ENCODE measurements around the gene CNOT6.

The CNOT6 gene

DNA sequence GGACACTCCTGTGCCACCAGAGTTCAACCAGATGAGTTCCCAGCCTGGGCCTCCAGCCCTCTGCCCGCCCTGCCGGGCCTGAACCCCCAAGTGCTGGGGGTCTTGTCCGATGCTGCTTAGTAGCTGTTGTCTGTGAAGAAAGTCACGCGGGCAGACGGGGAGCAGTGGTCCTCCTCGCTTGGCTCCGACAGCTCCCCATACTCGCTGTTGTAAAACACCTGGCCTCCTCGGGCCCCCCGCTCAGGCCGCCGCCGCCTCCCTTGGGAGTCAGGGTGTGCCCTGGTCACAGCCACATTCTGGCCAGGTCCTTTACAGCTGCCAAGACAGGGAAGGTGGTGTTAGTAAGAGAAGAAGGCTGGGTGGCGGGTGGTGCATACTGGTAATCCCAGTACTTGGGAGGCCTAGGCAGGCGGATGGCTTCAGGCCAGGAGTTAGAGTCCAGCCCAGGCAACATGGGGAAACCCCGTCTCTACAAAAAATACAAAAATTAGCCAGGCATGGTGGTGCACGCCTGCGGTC lies 109.0 kb downstream of the CNOT6 start:
- DNase-seq, result no peak
- Mint-ChIP-seq H3K4me3 (no peak overlapping the region), H3K4me1 (ENCODE audit: low read depth) (peaks cover 3% of the 10 kb centered on the region), H3K27me3 (no peaks in the 10 kb centered on the region), H3K9me3 (no peaks in the 10 kb centered on the region), H3K36me3 (ENCODE audit: low read depth) (no peaks in the 10 kb centered on the region), H3K27ac (no peak overlapping the region)

DNA sequence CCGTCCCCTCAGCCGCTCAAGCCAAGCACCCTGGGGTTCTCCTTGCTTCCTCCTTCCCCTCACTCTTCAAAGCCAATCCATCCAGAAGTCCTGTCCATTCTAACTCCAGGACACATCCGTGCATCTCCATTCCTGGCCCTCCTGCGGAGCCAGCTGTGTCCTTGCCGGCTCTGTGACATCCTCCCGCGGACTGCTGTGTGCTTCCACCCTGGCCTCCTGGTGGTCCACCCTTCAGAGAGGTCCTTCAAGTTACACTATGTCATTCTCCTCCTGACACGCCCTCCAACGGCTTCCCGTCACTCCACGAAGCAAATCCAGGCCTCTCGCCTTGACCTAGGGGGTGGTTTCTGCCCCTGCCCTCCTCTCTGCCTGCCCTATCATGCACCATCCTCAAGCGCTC lies 110.1 kb downstream of the CNOT6 start:
- H3K4me1 Mint-ChIP-seq (ENCODE audit: low read depth), result peaks cover 3% of the 10 kb centered on the region
- H3K27me3 Mint-ChIP-seq, result no peaks in the 10 kb centered on the region
- H3K9me3 Mint-ChIP-seq, result no peaks in the 10 kb centered on the region
- H3K27ac Mint-ChIP-seq, result no peak overlapping the region
- no peaks in the 10 kb centered on the region for H3K36me3 Mint-ChIP-seq (ENCODE audit: low read depth)
- DNase-seq, result no peak
- H3K4me3 Mint-ChIP-seq, result no peak overlapping the region

DNA sequence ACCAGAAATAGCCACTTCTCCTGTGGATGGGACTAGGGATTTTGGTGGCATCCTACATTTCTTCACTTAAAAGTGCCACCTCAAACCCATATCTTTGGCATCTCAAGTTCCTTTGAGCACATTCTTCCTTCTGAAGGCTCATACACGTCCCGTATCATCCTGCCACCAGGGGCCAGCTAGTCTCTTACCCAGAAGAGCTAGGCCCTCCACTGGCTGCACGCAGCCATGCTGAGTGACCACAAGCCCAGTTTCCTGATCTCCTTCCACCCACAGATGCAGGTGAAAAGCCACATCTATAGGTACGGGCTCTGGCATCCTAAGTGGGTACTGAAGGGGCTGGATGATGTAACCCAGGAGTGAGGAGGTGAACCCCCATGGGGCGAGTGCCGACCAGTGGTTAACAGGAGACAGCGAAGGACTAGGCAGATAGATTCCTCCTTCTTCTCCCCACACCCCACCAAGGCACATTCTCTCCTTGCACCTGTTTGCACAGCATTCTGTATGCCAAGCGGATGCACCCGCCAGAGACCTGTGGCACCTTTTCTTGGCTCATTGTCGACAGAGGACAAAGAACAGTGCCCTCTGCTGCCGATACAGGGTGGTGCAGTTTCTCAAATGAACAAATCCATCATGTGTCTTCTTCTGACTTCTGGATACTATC lies 111.5 kb downstream of the CNOT6 start:
- H3K27ac Mint-ChIP-seq, result no peak overlapping the region
- no peaks in the 10 kb centered on the region for H3K9me3 Mint-ChIP-seq
- peak; percentile 77 for DNase-seq
- no peak overlapping the region for H3K4me3 Mint-ChIP-seq
- H3K27me3 Mint-ChIP-seq, result no peaks in the 10 kb centered on the region
- no peaks in the 10 kb centered on the region for H3K36me3 Mint-ChIP-seq (ENCODE audit: low read depth)
- H3K4me1 Mint-ChIP-seq (ENCODE audit: low read depth), result peaks cover 3% of the 10 kb centered on the region

DNA sequence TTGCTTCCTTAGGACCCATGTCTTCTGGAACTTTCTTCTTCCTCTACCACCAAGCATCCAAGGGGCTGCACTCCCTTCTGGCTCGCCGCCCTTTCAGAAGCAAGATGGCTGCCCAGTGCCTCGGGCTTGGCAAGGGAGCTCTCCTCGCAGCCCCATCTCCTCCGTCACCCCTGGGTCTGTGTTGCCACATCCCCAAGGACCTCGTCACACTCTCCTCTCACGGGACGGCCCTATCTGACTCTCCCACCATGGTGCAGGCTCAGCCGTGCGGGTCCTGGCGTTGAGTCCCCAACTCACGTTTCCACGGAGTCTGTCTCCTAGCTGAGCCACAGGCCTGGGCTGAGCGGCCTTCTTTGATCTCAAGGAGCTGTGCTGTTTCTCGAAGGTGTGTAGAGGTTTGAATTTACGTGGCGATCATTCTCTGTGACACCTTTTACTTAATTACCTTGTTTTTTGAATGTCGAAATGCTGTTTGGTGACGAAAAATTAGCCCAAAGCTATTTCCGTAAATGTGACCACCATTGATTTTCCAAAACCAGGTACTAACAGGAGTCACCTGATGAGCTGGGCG lies 112.1 kb downstream of the CNOT6 start:
- no peak for DNase-seq
- Mint-ChIP-seq H3K36me3 (ENCODE audit: low read depth) (no peaks in the 10 kb centered on the region), H3K4me1 (ENCODE audit: low read depth) (peaks cover 3% of the 10 kb centered on the region), H3K27ac (no peak overlapping the region), H3K27me3 (no peaks in the 10 kb centered on the region), H3K4me3 (no peak overlapping the region), H3K9me3 (no peaks in the 10 kb centered on the region)

DNA sequence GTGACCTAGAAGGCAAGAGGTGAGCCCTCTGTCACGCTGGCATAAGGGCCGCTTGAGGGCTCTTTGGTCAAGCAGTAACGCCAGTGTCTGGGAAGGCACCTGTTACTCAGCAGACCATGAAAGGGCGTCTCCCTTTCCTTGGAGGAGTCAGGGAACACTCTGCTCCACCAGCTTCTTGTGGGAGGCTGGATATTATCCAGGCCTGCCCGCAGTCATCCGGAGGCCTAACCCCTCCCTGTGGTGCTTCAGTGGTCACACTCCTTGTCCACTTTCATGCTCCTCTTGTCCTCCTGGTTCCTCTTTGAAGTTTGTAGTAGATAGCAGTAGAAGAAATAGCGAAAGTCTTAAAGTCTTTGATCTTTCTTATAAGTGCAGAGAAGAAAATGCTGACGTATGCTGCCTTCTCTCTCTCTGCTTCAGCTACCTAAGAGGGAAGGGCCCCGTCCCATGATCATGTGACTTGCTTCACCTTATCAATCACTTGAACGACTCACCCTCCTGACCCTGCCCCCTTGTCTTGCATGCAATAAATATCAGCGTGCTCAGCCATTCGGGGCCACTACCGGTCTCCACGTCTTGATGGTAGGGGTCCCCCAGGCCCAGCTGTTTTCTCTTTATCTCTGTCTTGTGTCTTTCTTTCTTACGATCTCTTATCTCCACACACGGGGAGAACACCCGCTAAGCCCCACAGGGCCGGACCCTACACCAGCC lies 113.8 kb downstream of the CNOT6 start:
- DNase-seq, result no peak
- Mint-ChIP-seq H3K9me3 (no peaks in the 10 kb centered on the region), H3K4me3 (no peak overlapping the region), H3K27ac (no peak overlapping the region), H3K4me1 (ENCODE audit: low read depth) (peaks cover 3% of the 10 kb centered on the region), H3K36me3 (ENCODE audit: low read depth) (no peaks in the 10 kb centered on the region), H3K27me3 (no peaks in the 10 kb centered on the region)

DNA sequence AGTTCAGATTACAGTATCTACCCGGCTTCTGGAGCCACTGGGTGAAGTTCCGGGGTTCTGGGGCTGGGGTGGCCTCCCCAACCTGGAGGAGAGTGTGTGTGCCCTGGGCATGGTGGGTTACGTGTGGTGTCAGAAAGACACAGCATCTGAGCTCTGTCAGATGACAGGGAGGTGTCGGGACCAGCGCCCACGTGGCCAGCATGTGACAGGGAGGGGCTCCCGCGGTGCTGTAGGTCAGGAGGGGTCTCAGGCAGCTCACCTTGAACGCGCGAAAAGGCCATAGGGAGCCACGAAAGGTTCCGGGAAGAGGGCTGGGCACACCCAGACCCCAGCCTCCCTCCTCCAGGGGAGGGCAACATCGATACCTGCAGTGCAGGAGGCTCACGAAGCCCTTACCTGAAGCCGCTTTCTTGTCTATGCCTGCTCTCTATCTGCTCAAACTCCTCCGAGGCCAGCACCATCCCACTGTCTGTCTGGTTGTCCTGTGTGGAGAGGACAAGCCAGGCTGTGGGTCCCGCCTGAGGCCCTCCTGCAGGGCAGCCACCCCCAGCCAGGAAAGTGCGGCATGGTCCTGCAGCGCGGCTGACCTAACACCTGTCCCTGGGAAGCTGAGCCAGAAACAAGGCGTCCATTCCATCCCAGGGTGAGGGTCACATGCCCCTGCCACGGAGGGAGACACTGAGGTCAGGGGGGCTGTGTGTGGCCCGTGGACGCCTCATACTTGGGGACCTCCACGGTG lies 114.6 kb downstream of the CNOT6 start:
- Mint-ChIP-seq H3K4me1 (ENCODE audit: low read depth) (peaks cover 3% of the 10 kb centered on the region), H3K9me3 (no peaks in the 10 kb centered on the region), H3K27ac (no peak overlapping the region), H3K27me3 (no peaks in the 10 kb centered on the region), H3K4me3 (no peak overlapping the region), H3K36me3 (ENCODE audit: low read depth) (no peaks in the 10 kb centered on the region)
- no peak for DNase-seq

DNA sequence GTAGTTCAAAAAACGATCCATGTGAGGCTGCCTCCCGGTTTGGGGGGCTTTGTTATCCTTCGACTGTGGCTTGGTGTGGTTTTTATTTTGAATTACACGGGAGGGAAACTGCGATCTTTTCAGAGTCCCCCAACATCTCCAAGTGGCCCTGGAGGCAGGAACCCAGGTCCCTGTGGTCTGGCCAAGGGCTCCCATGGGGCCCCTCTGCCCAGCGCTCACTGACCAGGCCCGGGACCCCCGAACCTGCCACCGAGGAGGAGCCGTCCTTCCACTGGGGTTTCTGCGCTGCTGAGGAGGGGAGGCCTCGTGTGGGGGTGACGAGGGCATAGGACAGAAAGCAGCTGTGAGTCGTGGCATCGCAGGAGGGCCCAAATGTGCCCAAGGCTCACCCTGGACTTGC lies 115.2 kb downstream of the CNOT6 start:
- Mint-ChIP-seq H3K4me3 (no peak overlapping the region), H3K27me3 (no peaks in the 10 kb centered on the region), H3K9me3 (no peaks in the 10 kb centered on the region), H3K36me3 (ENCODE audit: low read depth) (no peaks in the 10 kb centered on the region), H3K4me1 (ENCODE audit: low read depth) (peaks cover 3% of the 10 kb centered on the region), H3K27ac (no peak overlapping the region)
- DNase-seq, result no peak

DNA sequence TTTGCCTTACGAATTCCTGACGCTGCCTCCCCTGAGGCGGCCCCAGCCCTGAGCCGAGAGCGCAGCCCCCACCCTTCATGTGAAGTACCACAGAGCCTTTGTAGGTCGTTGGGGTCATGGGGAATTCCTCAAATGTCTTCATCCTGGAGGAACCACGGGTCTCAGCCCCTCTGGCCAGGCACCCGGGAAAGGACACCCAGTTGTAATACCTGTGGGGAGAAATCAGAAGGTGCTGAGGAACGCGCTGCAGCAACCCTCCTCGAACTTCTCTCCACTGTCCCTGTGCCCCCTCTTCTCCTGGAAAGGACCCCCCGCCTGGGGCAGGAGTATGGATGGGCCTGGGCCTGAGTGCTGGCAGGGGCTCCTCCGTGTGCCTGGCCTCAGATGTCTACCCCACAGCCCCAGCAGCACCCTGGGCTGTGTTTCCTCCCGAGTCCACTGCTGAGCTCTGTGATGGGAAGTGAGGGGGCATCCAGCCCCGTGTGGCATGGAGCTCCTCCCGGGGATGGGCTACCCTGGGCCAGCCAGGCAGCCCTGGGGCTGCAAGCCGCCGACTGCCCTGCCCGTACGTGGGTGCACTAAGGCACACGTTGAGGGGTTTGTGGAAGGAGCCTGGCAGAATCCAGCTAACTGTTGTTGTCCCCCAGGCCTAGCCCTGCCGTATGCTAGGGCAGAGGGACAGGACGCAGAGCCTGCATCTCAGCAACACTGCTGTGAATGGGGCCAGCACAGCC lies 115.8 kb downstream of the CNOT6 start:
- no peak overlapping the region for H3K27ac Mint-ChIP-seq
- no peak overlapping the region for H3K4me3 Mint-ChIP-seq
- no peaks in the 10 kb centered on the region for H3K27me3 Mint-ChIP-seq
- no peak for DNase-seq
- H3K36me3 Mint-ChIP-seq (ENCODE audit: low read depth), result no peaks in the 10 kb centered on the region
- peaks cover 3% of the 10 kb centered on the region for H3K4me1 Mint-ChIP-seq (ENCODE audit: low read depth)
- no peaks in the 10 kb centered on the region for H3K9me3 Mint-ChIP-seq

DNA sequence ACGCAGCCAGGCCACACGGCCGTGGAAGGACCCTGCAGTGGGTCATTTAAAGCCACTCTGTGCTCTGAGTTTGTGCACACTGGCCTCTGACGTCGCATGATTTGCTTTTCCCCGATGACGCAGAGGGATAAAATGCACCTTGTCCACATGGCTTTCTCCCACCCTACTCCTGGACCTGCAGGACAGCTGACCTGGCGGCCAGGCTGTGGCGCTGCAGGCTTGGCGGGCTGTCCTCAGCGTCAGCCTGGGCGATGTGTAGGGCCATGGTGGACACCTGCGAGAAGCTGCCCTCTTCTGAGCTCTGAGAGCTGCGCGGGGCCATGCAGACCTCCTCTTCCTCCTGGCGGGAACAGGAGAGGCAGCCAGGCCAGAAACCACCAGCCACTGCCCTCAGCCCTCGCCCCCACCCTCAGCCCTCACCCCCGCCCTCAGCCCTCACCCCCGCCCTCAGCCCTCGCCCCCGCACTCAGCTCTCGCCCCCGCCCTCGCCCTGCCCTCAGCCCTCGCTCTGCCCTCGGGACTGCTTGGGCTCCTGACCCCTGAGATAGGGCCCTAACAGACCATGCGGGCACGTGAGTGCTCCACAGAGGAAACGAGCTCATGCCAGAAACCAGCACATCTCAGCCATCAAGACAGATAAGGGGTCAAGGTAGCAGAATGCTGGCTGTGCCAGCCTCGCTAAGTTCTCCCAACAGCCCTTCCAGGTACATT lies 117.1 kb downstream of the CNOT6 start:
- no peak for DNase-seq
- Mint-ChIP-seq H3K27ac (no peak overlapping the region), H3K9me3 (no peaks in the 10 kb centered on the region), H3K36me3 (ENCODE audit: low read depth) (no peaks in the 10 kb centered on the region), H3K4me3 (no peak overlapping the region), H3K4me1 (ENCODE audit: low read depth) (no peaks in the 10 kb centered on the region), H3K27me3 (no peaks in the 10 kb centered on the region)

DNA sequence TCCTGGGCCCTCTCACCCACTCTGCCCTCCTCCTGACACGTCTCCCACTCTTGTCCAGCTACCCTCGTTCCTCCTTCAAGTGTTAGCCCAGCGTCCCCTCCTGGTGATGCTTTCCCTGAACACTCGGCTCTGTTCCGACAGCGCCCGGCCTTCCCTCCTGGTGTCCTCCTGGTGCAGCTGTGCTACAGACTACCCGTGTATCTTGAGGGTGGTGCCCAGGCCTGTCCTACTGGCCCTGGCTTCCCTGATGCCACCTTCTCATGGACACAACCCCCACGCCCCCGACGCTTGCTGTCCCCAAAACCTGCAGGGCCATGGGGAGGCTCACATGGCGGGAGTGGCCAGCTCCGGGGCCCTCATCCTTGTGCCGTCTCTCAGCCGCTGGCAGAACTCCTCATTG lies 118.5 kb downstream of the CNOT6 start:
- Mint-ChIP-seq H3K27me3 (no peaks in the 10 kb centered on the region), H3K36me3 (ENCODE audit: low read depth) (no peaks in the 10 kb centered on the region), H3K4me1 (ENCODE audit: low read depth) (no peaks in the 10 kb centered on the region), H3K4me3 (no peak overlapping the region), H3K9me3 (no peaks in the 10 kb centered on the region), H3K27ac (no peak overlapping the region)
- no peak for DNase-seq

DNA sequence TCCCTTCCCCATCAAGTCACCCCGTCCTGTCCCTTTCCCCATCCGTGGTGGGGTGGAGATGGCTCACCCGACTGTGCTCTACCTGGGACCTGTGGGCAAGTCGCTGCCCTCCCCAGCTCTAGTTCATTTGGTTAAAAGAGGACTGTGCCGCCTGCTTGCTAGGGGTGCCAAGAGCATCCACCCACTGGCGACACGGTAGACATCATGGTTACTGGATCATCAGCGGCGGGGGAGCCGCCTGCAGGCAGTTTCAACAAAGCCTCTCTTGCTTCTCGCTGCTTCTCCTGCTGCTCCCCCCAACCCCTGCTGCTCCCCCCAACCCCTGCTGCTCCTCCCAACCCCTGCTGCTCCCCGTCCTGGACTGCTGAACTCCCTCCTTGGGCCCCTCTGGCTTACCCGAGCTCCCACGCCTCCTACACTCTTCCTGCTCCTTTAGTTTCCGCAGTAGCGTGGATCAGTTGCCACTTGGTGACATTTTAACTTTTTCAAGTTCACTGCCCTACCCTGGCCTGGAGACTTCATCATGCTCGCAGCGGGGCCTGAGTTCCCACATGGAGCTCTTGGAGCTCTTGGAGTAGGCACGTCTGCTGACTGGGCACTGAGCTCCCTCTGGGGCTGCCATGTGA lies 119.1 kb downstream of the CNOT6 start:
- Mint-ChIP-seq H3K27ac (no peak overlapping the region), H3K36me3 (ENCODE audit: low read depth) (no peaks in the 10 kb centered on the region), H3K27me3 (no peaks in the 10 kb centered on the region), H3K4me1 (ENCODE audit: low read depth) (no peaks in the 10 kb centered on the region), H3K9me3 (no peaks in the 10 kb centered on the region), H3K4me3 (no peak overlapping the region)
- DNase-seq, result no peak

DNA sequence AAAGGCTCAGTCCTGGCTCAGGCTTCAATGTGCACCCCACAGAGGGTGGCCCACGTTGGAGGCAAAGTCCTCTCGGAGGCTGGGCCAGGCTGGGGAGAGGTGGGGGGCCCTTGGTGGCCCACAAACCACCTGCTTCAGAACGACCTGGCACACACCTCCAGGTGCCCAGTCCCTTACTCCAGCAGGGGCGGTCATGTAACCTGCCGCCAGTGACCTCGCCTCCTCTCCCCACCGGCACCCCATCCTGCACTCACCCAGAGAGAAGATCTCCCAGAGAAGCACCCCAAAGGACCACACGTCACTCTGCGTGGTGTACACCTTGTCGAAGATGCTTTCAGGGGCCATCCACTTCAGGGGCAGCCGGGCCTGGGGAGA lies 119.6 kb downstream of the CNOT6 start:
- no peaks in the 10 kb centered on the region for H3K4me1 Mint-ChIP-seq (ENCODE audit: low read depth)
- no peaks in the 10 kb centered on the region for H3K27me3 Mint-ChIP-seq
- H3K4me3 Mint-ChIP-seq, result no peak overlapping the region

DNA sequence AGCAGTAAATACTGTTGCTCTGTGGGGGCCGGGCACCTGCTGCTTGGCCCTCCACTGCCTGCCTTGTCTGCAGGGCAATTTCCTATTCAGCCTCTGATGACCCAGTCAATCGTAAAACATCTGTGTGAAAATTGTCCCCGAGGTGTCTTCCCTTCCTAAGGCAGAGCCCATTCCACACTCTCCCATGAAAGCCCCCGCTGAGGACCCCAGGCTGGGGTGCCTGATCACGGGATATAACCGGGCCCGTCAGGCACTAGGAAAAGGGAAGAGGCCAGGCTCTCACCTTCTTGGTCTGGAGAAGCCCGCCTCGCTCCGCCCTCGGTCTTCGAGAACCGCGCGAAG lies 124.3 kb downstream of the CNOT6 start:
- H3K27ac Mint-ChIP-seq, result no peak overlapping the region

More for the DNA sequence above, 119.6 kb downstream of the CNOT6 start:
- H3K9me3 Mint-ChIP-seq, result no peaks in the 10 kb centered on the region
- H3K36me3 Mint-ChIP-seq (ENCODE audit: low read depth), result no peaks in the 10 kb centered on the region
- no peak overlapping the region for H3K27ac Mint-ChIP-seq
- no peak for DNase-seq

More for the DNA sequence above, 124.3 kb downstream of the CNOT6 start:
- no peaks in the 10 kb centered on the region for H3K36me3 Mint-ChIP-seq (ENCODE audit: low read depth)
- H3K9me3 Mint-ChIP-seq, result no peaks in the 10 kb centered on the region
- no peak for DNase-seq
- no peaks in the 10 kb centered on the region for H3K27me3 Mint-ChIP-seq
- H3K4me1 Mint-ChIP-seq (ENCODE audit: low read depth), result peaks cover 3% of the 10 kb centered on the region
- H3K4me3 Mint-ChIP-seq, result no peak overlapping the region

Measured in activated T-cell treated with anti-CD3 and anti-CD28 coated beads, Interleukin-2, amount 50 U/mL, for 24 hours (primary cell).